NB4 (cell line): ENCODE data around the gene LOXL3.

Source experiments
- MYC ChIP-seq: IDR thresholded peaks from 2 replicates; pipeline ENCODE4 v1.6.1; 2011; ENCODE audit warnings: low read depth, low read length
- TF ChIP-seq, protein P1 (sequence below): IDR thresholded peaks from one replicate; pipeline ENCODE4 v1.5.1; 2012; ENCODE audit warnings: low read depth, low read length

DNA sequence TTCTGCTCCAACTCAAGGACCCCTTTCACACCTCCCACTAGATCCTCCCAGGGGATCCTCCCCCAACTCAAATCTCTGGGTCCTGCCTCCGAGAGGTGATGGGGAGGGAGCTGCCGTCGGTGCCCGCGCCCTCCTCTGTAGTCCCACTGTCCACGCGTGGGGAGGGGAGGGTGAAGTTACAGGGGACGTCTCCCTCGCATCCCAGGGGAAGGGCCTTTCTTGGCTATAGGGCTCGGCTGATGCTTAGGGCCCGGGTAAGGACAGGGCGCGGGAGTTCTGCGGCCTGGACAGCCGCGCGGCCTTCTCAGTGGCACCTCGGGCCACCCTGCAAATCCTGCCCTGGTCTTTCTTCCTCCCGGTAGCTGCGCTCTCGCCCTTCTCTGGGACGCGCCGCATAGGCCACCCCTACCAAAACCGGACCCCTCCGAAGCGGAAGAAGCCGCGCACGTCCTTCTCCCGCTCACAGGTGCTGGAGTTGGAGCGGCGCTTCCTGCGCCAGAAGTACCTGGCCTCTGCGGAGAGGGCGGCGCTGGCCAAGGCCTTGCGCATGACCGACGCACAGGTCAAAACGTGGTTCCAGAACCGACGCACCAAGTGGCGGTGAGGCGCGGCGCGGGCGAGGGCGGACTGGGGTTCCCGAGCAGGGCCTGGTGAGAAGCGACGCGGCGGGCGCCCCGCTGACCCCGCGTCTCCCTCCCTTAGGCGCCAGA is 38.3 kb downstream of the LOXL3 start:
- TF ChIP-seq, protein P1, sequence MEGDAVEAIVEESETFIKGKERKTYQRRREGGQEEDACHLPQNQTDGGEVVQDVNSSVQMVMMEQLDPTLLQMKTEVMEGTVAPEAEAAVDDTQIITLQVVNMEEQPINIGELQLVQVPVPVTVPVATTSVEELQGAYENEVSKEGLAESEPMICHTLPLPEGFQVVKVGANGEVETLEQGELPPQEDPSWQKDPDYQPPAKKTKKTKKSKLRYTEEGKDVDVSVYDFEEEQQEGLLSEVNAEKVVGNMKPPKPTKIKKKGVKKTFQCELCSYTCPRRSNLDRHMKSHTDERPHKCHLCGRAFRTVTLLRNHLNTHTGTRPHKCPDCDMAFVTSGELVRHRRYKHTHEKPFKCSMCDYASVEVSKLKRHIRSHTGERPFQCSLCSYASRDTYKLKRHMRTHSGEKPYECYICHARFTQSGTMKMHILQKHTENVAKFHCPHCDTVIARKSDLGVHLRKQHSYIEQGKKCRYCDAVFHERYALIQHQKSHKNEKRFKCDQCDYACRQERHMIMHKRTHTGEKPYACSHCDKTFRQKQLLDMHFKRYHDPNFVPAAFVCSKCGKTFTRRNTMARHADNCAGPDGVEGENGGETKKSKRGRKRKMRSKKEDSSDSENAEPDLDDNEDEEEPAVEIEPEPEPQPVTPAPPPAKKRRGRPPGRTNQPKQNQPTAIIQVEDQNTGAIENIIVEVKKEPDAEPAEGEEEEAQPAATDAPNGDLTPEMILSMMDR, result no peak
- no peak for TF ChIP-seq MYC
